Activated CD4-positive, alpha-beta T cell treated with anti-CD3 and anti-CD28 coated beads, Interleukin-2, amount 50 U/mL, for 1 hour (primary cell): ENCODE results near the gene ENPP4.
"Not testable (repeated sequence)": the region's sequence is repeated elsewhere in the genome, so short reads cannot be mapped to it uniquely, and the experiment has no call there.

Source experiments
- DNase-seq: peaks from one replicate; pipeline ENCODE4 v3.0.0-alpha.2; 2020

ENPP4 gene

GRCh38 chr6:46134216-46134615 lies 4.4 kb downstream of the ENPP4 start:
- DNase-seq = no peak

GRCh38 chr6:46135176-46135575 lies 5.4 kb downstream of the ENPP4 start:
- no peak for DNase-seq

GRCh38 chr6:46136831-46137230 lies 7.0 kb downstream of the ENPP4 start:
- no peak for DNase-seq

GRCh38 chr6:46137387-46137786 lies 7.6 kb downstream of the ENPP4 start:
- no peak for DNase-seq

GRCh38 chr6:46138281-46138680 lies 8.5 kb downstream of the ENPP4 start:
- DNase-seq = no peak

GRCh38 chr6:46144270-46144669 lies 14.5 kb downstream of the ENPP4 start:
- DNase-seq = no peak

- not testable (repeated sequence) for DNase-seq
These were observed 19.3 kb downstream of the ENPP4 start for GRCh38 chr6:46149066-46149465.

GRCh38 chr6:46156701-46157100 lies 26.9 kb downstream of the ENPP4 start:
- DNase-seq = no peak

- no peak for DNase-seq
These were observed 29.4 kb downstream of the ENPP4 start for GRCh38 chr6:46159229-46159628.

- no peak for DNase-seq
These were observed 30.3 kb downstream of the ENPP4 start for GRCh38 chr6:46160102-46160501.

- peak; percentile 54 for DNase-seq
These were observed 40.8 kb downstream of the ENPP4 start, which contains the start of gene ENPP5 for GRCh38 chr6:46170357-46171289. ENPP5 (minus strand) TSS chr6:46170980; CDS start chr6:46168262, 2,718 bp downstream.

GRCh38 chr6:46172176-46172575 lies 42.4 kb downstream of the ENPP4 start:
- no peak for DNase-seq

GRCh38 chr6:46174904-46175303 lies 45.1 kb downstream of the ENPP4 start:
- DNase-seq = no peak

GRCh38 chr6:46175446-46175845 lies 45.7 kb downstream of the ENPP4 start:
- DNase-seq = no peak

- DNase-seq = no peak
These were observed 46.2 kb downstream of the ENPP4 start for GRCh38 chr6:46175976-46176375.

- DNase-seq = no peak
These were observed 54.3 kb downstream of the ENPP4 start for GRCh38 chr6:46184114-46184513.

GRCh38 chr6:46186583-46186982 lies 56.8 kb downstream of the ENPP4 start:
- DNase-seq = no peak

- no peak for DNase-seq
These were observed 59.9 kb downstream of the ENPP4 start for GRCh38 chr6:46189726-46190125.

GRCh38 chr6:46190889-46191288 lies 61.1 kb downstream of the ENPP4 start:
- DNase-seq = no peak

GRCh38 chr6:46191961-46192360 lies 62.2 kb downstream of the ENPP4 start:
- no peak for DNase-seq
